ENCODE results near the gene RANBP3L.
"Not testable (repeated sequence)": the region's sequence is repeated elsewhere in the genome, so short reads cannot be mapped to it uniquely, and the experiment has no call there.

Gene RANBP3L

GRCh38 chr5:36298552-36298951, 3.1 kb downstream of the RANBP3L start:
- H3K4me1 ChIP-seq: peaks cover 0 to 52% (median 13%) of the 10 kb centered on the region in 4 donors
- no peak for DNase-seq
- peak overlapping the region; percentile 76 to 77 for H3K27ac ChIP-seq
- H3K9me3 ChIP-seq: no peaks in the 10 kb centered on the region
- peaks cover 0 to 7% (median 0%) of the 10 kb centered on the region in 3 donors for H3K36me3 ChIP-seq
- H3K27me3 ChIP-seq: no peaks in the 10 kb centered on the region
- H3K4me3 ChIP-seq: peak overlapping the region; percentile 53 to 57
- intact Hi-C loops (cut with DNase I; ENCODE audit: low total_unique reads): no loop called here
- no peak for TF ChIP-seq CTCF (IDR thresholded peaks at IDR 0.05)

- TF ChIP-seq CTCF (IDR thresholded peaks at IDR 0.05): no peak
- no peak for DNase-seq
- peaks cover 0 to 7% (median 0%) of the 10 kb centered on the region in 3 donors for H3K36me3 ChIP-seq
- no peak overlapping the region for H3K4me3 ChIP-seq
- peaks cover 0 to 43% (median 8%) of the 10 kb centered on the region in 4 donors for H3K4me1 ChIP-seq
- H3K9me3 ChIP-seq: no peaks in the 10 kb centered on the region
- no peaks in the 10 kb centered on the region for H3K27me3 ChIP-seq
- no peak overlapping the region for H3K27ac ChIP-seq
- intact Hi-C loops (cut with DNase I; ENCODE audit: low total_unique reads): no loop called here
These were observed 4.0 kb downstream of the RANBP3L start for GRCh38 chr5:36297653-36298052.

GRCh38 chr5:36285837-36286615, 15.7 kb downstream of the RANBP3L start:
- H3K27ac ChIP-seq: no peak overlapping the region
- intact Hi-C loops (cut with DNase I; ENCODE audit: low total_unique reads): no loop called here
- no peaks in the 10 kb centered on the region for H3K36me3 ChIP-seq
- no peaks in the 10 kb centered on the region for H3K9me3 ChIP-seq
- peaks cover 0 to 36% (median 20%) of the 10 kb centered on the region in 4 donors for H3K4me1 ChIP-seq
- no peak for TF ChIP-seq CTCF (IDR thresholded peaks at IDR 0.05)
- no peak overlapping the region for H3K4me3 ChIP-seq
- no peak for DNase-seq
- no peaks in the 10 kb centered on the region for H3K27me3 ChIP-seq

- H3K4me3 ChIP-seq; H3K27me3 ChIP-seq; DNase-seq; intact Hi-C loops (cut with DNase I; ENCODE audit: low total_unique reads); H3K9me3 ChIP-seq; H3K36me3 ChIP-seq: not testable (repeated sequence)
- H3K4me1 ChIP-seq: peaks cover 0 to 58% (median 35%) of the 10 kb centered on the region in 4 donors
- H3K27ac ChIP-seq: peak overlapping the region; percentile 75 to 79
These were observed 17.9 kb downstream of the RANBP3L start for GRCh38 chr5:36283775-36284174.

GRCh38 chr5:36281626-36282025, 20.1 kb downstream of the RANBP3L start:
- no peak for TF ChIP-seq CTCF (IDR thresholded peaks at IDR 0.05)
- no peak overlapping the region for H3K4me3 ChIP-seq
- no peak for DNase-seq
- peaks cover 0 to 80% (median 53%) of the 10 kb centered on the region in 4 donors for H3K4me1 ChIP-seq
- intact Hi-C loops (cut with DNase I; ENCODE audit: low total_unique reads): loop anchor here (1.0 kb wide), 1 partner anchor 9 kb away; no protein-coding TSS in a partner anchor
- H3K27me3 ChIP-seq: no peaks in the 10 kb centered on the region
- H3K36me3 ChIP-seq: no peaks in the 10 kb centered on the region
- peak overlapping the region; percentile 75 to 79 for H3K27ac ChIP-seq
- no peaks in the 10 kb centered on the region for H3K9me3 ChIP-seq

- H3K27me3 ChIP-seq: no peaks in the 10 kb centered on the region
- peak overlapping the region; percentile 75 to 79 for H3K27ac ChIP-seq
- TF ChIP-seq CTCF (IDR thresholded peaks at IDR 0.05): no peak
- H3K4me3 ChIP-seq: peak overlapping the region; percentile 7 to 20
- H3K36me3 ChIP-seq: no peaks in the 10 kb centered on the region
- H3K4me1 ChIP-seq: peaks cover 0 to 98% (median 58%) of the 10 kb centered on the region in 4 donors
- H3K9me3 ChIP-seq: no peaks in the 10 kb centered on the region
- DNase-seq: no peak
- intact Hi-C loops (cut with DNase I; ENCODE audit: low total_unique reads): no loop called here
These were observed 22.5 kb downstream of the RANBP3L start for GRCh38 chr5:36279054-36279698.
